Measurements from ENCODE around the gene NCOR2.
A peak's percentile ranks its signal among the peaks of the same experiment; 100 is the strongest.

Gene NCOR2

GRCh38 chr12:124560146-124560890 lies 7.1 kb downstream of the NCOR2 start:
- no peak for DNase-seq (ENCODE audit: low read depth, low spot score)

DNA sequence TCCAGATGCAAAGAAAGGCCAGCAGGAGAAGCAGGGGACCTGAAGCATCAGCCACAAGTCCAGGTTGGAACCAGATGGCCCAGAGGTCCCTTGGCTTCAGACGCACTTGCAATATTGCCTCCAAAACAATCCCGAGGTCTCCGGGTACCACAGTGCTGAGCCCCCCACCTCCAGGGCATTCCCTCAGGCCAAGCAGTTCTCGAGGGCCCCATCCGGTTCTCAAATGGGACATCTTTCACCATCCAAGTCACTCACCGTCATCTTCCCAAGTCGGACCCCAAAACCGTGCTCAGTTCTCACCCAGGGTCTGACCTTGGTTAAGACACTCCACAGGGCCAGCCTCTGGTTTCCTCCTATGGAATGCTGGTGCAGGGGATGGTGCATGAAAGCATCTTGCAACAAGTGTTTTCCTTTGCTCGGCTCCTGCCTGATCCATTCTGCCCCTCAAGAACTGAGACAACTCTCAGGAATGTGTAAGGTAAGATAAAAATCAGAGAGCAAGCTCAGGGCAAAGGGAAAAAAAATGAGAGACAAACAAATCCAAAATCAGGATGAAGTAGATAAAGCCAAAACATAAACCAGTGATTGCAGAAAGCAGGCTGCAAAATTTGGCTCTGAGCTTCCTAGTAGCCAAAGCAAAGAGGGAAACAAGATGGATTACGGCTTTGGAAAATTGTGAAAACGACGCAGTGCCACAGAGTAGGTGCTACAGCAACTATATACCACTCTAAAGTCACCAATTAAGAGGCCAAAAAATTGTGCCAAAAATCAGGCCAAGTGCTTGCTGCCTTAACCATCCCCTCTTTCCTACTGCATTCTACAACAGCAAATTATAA lies 8.0 kb downstream of the NCOR2 start:
- no peak for DNase-seq (ENCODE audit: low read depth, low spot score)

GRCh38 chr12:124558313-124558712 lies 9.1 kb downstream of the NCOR2 start:
- no peak for DNase-seq (ENCODE audit: low read depth, low spot score)

- DNase-seq (ENCODE audit: low read depth, low spot score): no peak
These were observed 9.7 kb downstream of the NCOR2 start for GRCh38 chr12:124557518-124558223.

DNA sequence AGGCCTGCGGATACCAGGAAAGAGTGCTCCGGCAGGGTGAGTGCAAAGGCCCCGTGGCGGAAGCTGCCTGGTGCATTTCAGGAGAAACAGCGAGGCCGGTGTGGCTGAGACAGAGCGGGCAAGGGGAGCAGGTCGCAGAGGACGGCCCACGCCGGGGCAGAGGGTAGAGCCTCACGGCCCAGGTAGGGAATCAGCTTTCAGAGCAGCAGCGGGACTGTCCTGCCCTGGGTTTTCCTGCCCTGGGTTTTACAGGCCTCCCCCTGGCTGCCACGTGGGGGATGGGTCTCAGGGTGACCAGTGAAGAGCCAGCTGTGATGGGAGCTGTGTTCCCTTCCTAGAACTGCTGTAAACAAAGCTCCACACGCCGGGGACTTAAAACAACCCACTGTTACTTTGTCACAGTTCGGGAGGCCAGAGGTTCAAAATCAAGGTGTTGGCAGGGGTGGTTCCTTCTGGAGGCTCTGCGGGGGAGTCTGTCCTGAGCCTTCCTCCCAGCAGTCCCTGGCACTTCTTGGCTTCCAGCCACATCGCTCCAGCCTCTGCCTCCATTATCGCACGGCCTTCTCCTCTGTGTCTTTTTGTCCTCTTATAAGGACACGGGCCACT lies 10.4 kb downstream of the NCOR2 start:
- no peak for DNase-seq (ENCODE audit: low read depth, low spot score)

DNA sequence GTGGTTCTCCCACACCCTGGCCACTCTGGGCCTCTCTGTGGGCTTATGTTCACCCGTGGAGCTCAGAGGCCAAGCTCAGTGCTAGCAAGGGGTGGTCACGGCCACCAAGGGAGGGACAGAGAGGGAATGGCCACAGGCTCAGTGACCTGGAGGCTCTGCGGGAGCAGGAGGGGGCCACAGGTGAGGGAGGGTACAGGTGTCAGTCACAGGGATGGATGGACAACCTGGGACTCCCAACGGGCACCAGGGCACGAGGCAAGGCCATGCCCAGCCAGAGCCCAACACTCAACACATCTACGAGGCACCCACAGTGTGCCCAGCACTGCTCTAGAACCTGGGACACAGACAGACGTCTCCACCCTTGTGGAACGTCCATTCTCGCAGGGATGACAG lies 11.3 kb downstream of the NCOR2 start:
- no peak for DNase-seq (ENCODE audit: low read depth, low spot score)

DNA sequence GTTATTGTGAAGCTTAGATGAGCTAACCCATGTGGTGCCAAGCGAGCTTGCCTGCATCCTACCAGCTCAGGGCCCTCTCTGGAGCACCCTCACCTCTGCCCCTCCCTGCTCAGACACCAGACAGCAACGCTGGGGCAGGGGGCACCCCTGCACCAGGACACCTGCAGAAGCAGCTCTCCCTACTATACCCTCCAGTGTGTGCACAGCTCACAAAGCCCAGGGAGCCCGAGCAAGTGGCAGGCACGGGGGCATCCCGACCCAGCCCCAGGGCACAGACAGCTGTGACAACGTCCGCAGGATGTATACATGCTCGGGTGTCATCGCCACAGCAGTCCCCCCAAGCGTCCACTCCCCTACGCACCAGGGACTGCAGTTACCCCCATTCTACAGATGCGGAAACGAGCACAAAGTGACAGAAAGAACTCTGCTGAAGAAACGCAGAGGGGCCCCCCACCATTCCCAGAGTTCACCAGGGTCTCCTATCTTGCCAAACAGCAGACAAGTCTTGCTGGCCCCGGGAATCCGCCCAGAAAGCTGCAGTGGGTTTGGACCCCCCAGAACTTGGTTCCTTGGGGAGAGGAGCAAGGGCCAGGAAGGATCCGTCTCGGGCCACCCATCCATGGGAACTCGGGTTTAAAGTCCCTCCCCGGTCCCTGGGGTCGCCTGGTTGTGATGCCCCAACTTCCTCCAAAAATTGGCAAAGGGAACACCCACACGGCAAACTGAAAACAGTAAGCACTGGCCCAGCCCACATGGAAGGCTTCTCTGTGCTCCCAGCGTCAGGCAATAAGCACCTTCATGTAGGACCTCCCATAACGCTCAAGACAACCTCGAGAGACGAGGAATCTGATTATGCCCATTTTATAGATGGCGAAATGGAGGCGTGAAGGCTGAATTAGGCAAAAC lies 12.0 kb downstream of the NCOR2 start:
- DNase-seq (ENCODE audit: low read depth, low spot score): no peak

DNA sequence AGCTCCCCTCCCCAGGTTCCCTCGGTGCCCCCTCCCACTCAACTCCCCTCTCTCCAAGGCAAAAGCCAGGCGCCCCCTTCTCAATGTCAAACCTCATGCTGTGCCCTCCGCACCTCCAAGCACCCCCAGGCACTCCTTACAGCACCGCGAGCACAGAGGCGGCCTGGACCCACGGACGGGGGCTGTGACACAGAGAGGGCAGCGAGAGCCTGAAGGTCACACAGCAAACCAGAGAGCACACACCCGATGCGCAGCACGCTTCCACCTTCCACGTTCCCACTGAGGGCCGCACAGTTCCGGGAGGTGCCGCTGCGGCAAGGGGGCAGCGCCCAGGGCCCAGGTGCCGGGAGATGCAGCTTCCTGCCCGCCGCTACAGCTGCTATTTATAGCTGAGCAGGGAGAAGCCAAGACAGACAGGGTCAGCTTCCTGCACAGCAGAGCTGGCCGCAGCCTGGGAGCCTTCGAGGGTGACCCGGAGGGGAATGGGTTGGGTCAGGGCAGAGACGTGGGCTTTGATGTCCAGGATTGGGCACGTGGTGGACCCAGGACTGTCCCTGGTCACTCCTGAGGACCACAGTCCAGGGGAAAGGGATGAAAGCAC lies 12.9 kb downstream of the NCOR2 start:
- no peak for DNase-seq (ENCODE audit: low read depth, low spot score)

GRCh38 chr12:124553862-124554428 lies 13.5 kb downstream of the NCOR2 start:
- no peak for DNase-seq (ENCODE audit: low read depth, low spot score)

- DNase-seq (ENCODE audit: low read depth, low spot score): peak; percentile 84
These were observed 15.9 kb downstream of the NCOR2 start for GRCh38 chr12:124551268-124552144.

GRCh38 chr12:124550123-124551089 lies 17.0 kb downstream of the NCOR2 start:
- DNase-seq (ENCODE audit: low read depth, low spot score): no peak

DNA sequence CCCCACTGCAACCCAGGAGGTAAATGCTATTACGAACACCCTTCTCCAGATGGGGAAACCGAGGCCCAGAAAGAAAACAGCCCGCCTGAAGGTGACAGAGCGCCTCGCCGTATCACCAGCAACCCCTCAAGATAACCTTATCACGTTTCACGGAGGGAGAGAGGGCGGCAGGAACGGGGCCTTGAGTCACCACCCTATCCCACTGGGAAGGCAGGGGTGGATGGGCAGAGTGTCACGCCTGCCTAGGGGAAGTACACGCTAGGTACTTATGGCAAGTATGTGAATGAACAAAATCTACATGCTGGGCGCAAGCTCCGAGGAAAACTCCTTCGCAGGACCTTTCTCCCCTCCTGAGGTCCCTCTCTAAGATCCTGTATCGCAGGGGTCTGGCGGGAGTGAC lies 17.8 kb downstream of the NCOR2 start:
- DNase-seq (ENCODE audit: low read depth, low spot score): no peak

GRCh38 chr12:124548854-124549378 lies 18.5 kb downstream of the NCOR2 start:
- DNase-seq (ENCODE audit: low read depth, low spot score): no peak

- no peak for DNase-seq (ENCODE audit: low read depth, low spot score)
These were observed 19.8 kb downstream of the NCOR2 start for GRCh38 chr12:124547626-124548025.

- no peak for DNase-seq (ENCODE audit: low read depth, low spot score)
These were observed 21.6 kb downstream of the NCOR2 start for GRCh38 chr12:124545508-124546418.

- DNase-seq (ENCODE audit: low read depth, low spot score): no peak
These were observed 22.4 kb downstream of the NCOR2 start for GRCh38 chr12:124544983-124545382.
